Measurements from ENCODE around the gene ABTB1. TPM values are rescaled to one million over a fixed set of nuclear protein-coding genes. Genes with fewer than 3 reads are reported as not detected.

Gene ABTB1
- total and polyA plus RNA-seq, 4 experiments from 2014 or later, result 66.9 to 169 (median 120) TPM

GRCh38 chr3:127673191-127674100 is 694 bp downstream of the ABTB1 start:
- no peaks in the 10 kb centered on the region for H3K9me3 Mint-ChIP-seq
- CTCF ChIA-PET (ENCODE audit: partially characterized antibody), result interaction anchor here (1.0 to 1.1 kb wide), 2 partner anchors 10 to 22 kb away, joined by 3 to 4 read pairs; no protein-coding TSS in a partner anchor
- no peaks in the 10 kb centered on the region for H3K27me3 ChIP-seq (ENCODE audit: insufficient read depth, low read length)

GRCh38 chr3:127674101-127674721 is 1.5 kb downstream of the ABTB1 start:
- Histone ChIP-seq H3K9me3 (ENCODE audit: control insufficient read depth in 1 of 2, low read length in 2 of 2) (no peaks in the 10 kb centered on the region), H3K4me3 (ENCODE audit: low read length in 2 of 2) (no peak overlapping the region), H3K4me1 (ENCODE audit: insufficient read depth, low read length) (peaks cover 31% of the 10 kb centered on the region), H3K27me3 (ENCODE audit: insufficient read depth, low read length) (no peaks in the 10 kb centered on the region), H3K36me3 (ENCODE audit: insufficient read depth, low read length) (peaks cover 10% of the 10 kb centered on the region), H3K27ac (ENCODE audit: low read depth, low read length) (no peak overlapping the region)
- Mint-ChIP-seq H3K9me3 (no peaks in the 10 kb centered on the region), H3K27me3 (no peaks in the 10 kb centered on the region), H3K36me3 (peaks cover 6 to 30% of the 10 kb centered on the region in 2 donors), H3K4me1 (peaks cover 20 to 41% (median 29%) of the 10 kb centered on the region in 4 donors), H3K4me3 (peak overlapping the region; percentile 86 to 94 (median 90)), H3K27ac (peak overlapping the region; percentile 78 to 94 (median 91))
- CTCF ChIA-PET (ENCODE audit: partially characterized antibody), result interaction anchor here (1.0 kb wide), 1 partner anchor 10 kb away, joined by 3 read pairs; no protein-coding TSS in a partner anchor
- intact Hi-C loops (cut with micrococcal nuclease), result loop anchor here (5.0 to 10.0 kb wide), 3 partner anchors 969 to 1759 kb away; partner anchors contain the start of genes CHCHD6 and ZXDC
- POLR2A ChIA-PET (ENCODE audit: partially characterized antibody), result interaction anchor here (2.7 to 3.3 kb wide), 3 partner anchors 9 to 84 kb away, joined by 16 to 29 read pairs (median 25); partner anchors contain the start of gene TPRA1
- no peak for DNase-seq

More at GRCh38 chr3:127673191-127674100, 694 bp downstream of the ABTB1 start:
- H3K27me3 Mint-ChIP-seq, result no peaks in the 10 kb centered on the region
- Histone ChIP-seq H3K4me1 (ENCODE audit: insufficient read depth, low read length) (peaks cover 31% of the 10 kb centered on the region), H3K4me3 (ENCODE audit: low read length in 2 of 2) (peak overlapping the region; percentile 61 to 80), H3K9me3 (ENCODE audit: control insufficient read depth in 1 of 2, low read length in 2 of 2) (no peaks in the 10 kb centered on the region), H3K27ac (ENCODE audit: low read depth, low read length) (peak overlapping the region; percentile 73), H3K36me3 (ENCODE audit: insufficient read depth, low read length) (peaks cover 10% of the 10 kb centered on the region)
- H3K36me3 Mint-ChIP-seq, result peaks cover 6 to 23% of the 10 kb centered on the region in 2 donors
- H3K4me3 Mint-ChIP-seq, result peak overlapping the region; percentile 86 to 94 (median 90)
- intact Hi-C loops (cut with micrococcal nuclease), result loop anchor here (2.0 to 10.0 kb wide), 6 partner anchors 83 to 1759 kb away; partner anchors contain the start of genes CHCHD6, TPRA1 and ZXDC
- peaks cover 20 to 41% (median 29%) of the 10 kb centered on the region in 4 donors for H3K4me1 Mint-ChIP-seq
- H3K27ac Mint-ChIP-seq, result peak overlapping the region; percentile 78 to 94 (median 91)
- POLR2A ChIA-PET (ENCODE audit: partially characterized antibody), result interaction anchor here (0.5 to 3.3 kb wide), 8 partner anchors 9 to 1767 kb away, joined by 3 to 29 read pairs (median 7); partner anchors contain the start of genes IFT122, MBD4, MCM2 and TPRA1
- peak in 4 of 5 donors; percentile 47 to 74 (median 54) for DNase-seq

GRCh38 chr3:127674790-127675189 is 2.0 kb downstream of the ABTB1 start:
- no peak for DNase-seq
- peaks cover 31% of the 10 kb centered on the region for H3K4me1 ChIP-seq (ENCODE audit: insufficient read depth, low read length)
- H3K9me3 Mint-ChIP-seq, result no peaks in the 10 kb centered on the region
- peak overlapping the region in 6 of 7 donors; percentile 38 to 90 (median 84) for H3K27ac Mint-ChIP-seq
- peaks cover 20 to 41% (median 29%) of the 10 kb centered on the region in 4 donors for H3K4me1 Mint-ChIP-seq
- H3K4me3 ChIP-seq (ENCODE audit: low read length in 2 of 2), result no peak overlapping the region
- peaks cover 10% of the 10 kb centered on the region for H3K36me3 ChIP-seq (ENCODE audit: insufficient read depth, low read length)
- peaks cover 6 to 32% of the 10 kb centered on the region in 2 donors for H3K36me3 Mint-ChIP-seq
- peak overlapping the region; percentile 60 to 92 (median 77) for H3K4me3 Mint-ChIP-seq
- no peak overlapping the region for H3K27ac ChIP-seq (ENCODE audit: low read depth, low read length)
- no peaks in the 10 kb centered on the region for H3K27me3 ChIP-seq (ENCODE audit: insufficient read depth, low read length)
- ChIA-PET POLR2A (ENCODE audit: partially characterized antibody) (no interaction called here), CTCF (ENCODE audit: partially characterized antibody) (interaction anchor here (1.0 kb wide), 1 partner anchor 9 kb away, joined by 3 read pairs; no protein-coding TSS in a partner anchor)
- intact Hi-C loops (cut with micrococcal nuclease), result loop anchor here (5.0 to 10.0 kb wide), 3 partner anchors 970 to 1760 kb away; partner anchors contain the start of genes CHCHD6 and ZXDC
- H3K27me3 Mint-ChIP-seq, result no peaks in the 10 kb centered on the region
- H3K9me3 ChIP-seq (ENCODE audit: control insufficient read depth in 1 of 2, low read length in 2 of 2), result no peaks in the 10 kb centered on the region

- ChIA-PET POLR2A (ENCODE audit: partially characterized antibody) (no interaction called here), CTCF (ENCODE audit: partially characterized antibody) (no interaction called here)
- Histone ChIP-seq H3K4me1 (ENCODE audit: insufficient read depth, low read length) (peaks cover 31% of the 10 kb centered on the region), H3K4me3 (ENCODE audit: low read length in 2 of 2) (no peak overlapping the region), H3K27me3 (ENCODE audit: insufficient read depth, low read length) (no peaks in the 10 kb centered on the region), H3K36me3 (ENCODE audit: insufficient read depth, low read length) (peaks cover 10% of the 10 kb centered on the region), H3K9me3 (ENCODE audit: control insufficient read depth in 1 of 2, low read length in 2 of 2) (no peaks in the 10 kb centered on the region), H3K27ac (ENCODE audit: low read depth, low read length) (no peak overlapping the region)
- Mint-ChIP-seq H3K4me3 (peak overlapping the region in 3 of 8 donors; percentile 17 to 46 (median 23)), H3K9me3 (no peaks in the 10 kb centered on the region), H3K4me1 (peaks cover 20 to 41% (median 29%) of the 10 kb centered on the region in 4 donors), H3K27me3 (no peaks in the 10 kb centered on the region), H3K27ac (peak overlapping the region in 4 of 7 donors; percentile 24 to 90 (median 48)), H3K36me3 (peaks cover 6 to 34% of the 10 kb centered on the region in 2 donors)
- DNase-seq, result no peak
- intact Hi-C loops (cut with micrococcal nuclease), result loop anchor here (10.0 kb wide), 2 partner anchors 971 to 1761 kb away; partner anchors contain the start of gene CHCHD6
Observed at GRCh38 chr3:127675651-127676391, 3.1 kb downstream of the ABTB1 start.

GRCh38 chr3:127676456-127676855 is 3.7 kb downstream of the ABTB1 start:
- H3K27me3 Mint-ChIP-seq, result no peaks in the 10 kb centered on the region
- Histone ChIP-seq H3K4me3 (ENCODE audit: low read length in 2 of 2) (no peak overlapping the region), H3K36me3 (ENCODE audit: insufficient read depth, low read length) (peaks cover 10% of the 10 kb centered on the region), H3K9me3 (ENCODE audit: control insufficient read depth in 1 of 2, low read length in 2 of 2) (no peaks in the 10 kb centered on the region), H3K27me3 (ENCODE audit: insufficient read depth, low read length) (no peaks in the 10 kb centered on the region), H3K27ac (ENCODE audit: low read depth, low read length) (no peak overlapping the region), H3K4me1 (ENCODE audit: insufficient read depth, low read length) (peaks cover 28% of the 10 kb centered on the region)
- no peaks in the 10 kb centered on the region for H3K9me3 Mint-ChIP-seq
- POLR2A ChIA-PET (ENCODE audit: partially characterized antibody), result no interaction called here
- peak overlapping the region in 1 of 7 donors; percentile 53 for H3K27ac Mint-ChIP-seq
- CTCF ChIA-PET (ENCODE audit: partially characterized antibody), result interaction anchor here (1.2 kb wide), 1 partner anchor 17 kb away, joined by 3 read pairs; no protein-coding TSS in a partner anchor
- no peak for DNase-seq
- H3K36me3 Mint-ChIP-seq, result peaks cover 6 to 34% of the 10 kb centered on the region in 2 donors
- peaks cover 19 to 41% (median 30%) of the 10 kb centered on the region in 4 donors for H3K4me1 Mint-ChIP-seq
- intact Hi-C loops (cut with micrococcal nuclease), result loop anchor here (10.0 kb wide), 2 partner anchors 972 to 1762 kb away; partner anchors contain the start of gene CHCHD6
- peak overlapping the region in 1 of 8 donors; percentile 30 for H3K4me3 Mint-ChIP-seq

- H3K4me3 ChIP-seq (ENCODE audit: low read length in 2 of 2), result no peak overlapping the region
- H3K27me3 ChIP-seq (ENCODE audit: insufficient read depth, low read length), result no peaks in the 10 kb centered on the region
- H3K4me3 Mint-ChIP-seq, result no peak overlapping the region
- H3K27ac ChIP-seq (ENCODE audit: low read depth, low read length), result no peak overlapping the region
- DNase-seq, result no peak
- no peaks in the 10 kb centered on the region for H3K9me3 ChIP-seq (ENCODE audit: control insufficient read depth in 1 of 2, low read length in 2 of 2)
- peaks cover 19 to 39% (median 28%) of the 10 kb centered on the region in 4 donors for H3K4me1 Mint-ChIP-seq
- intact Hi-C loops (cut with micrococcal nuclease), result loop anchor here (10.0 kb wide), 2 partner anchors 972 to 1762 kb away; partner anchors contain the start of gene CHCHD6
- no peak overlapping the region for H3K27ac Mint-ChIP-seq
- H3K27me3 Mint-ChIP-seq, result no peaks in the 10 kb centered on the region
- H3K36me3 Mint-ChIP-seq, result peaks cover 6 to 32% of the 10 kb centered on the region in 2 donors
- H3K4me1 ChIP-seq (ENCODE audit: insufficient read depth, low read length), result peaks cover 23% of the 10 kb centered on the region
- no peaks in the 10 kb centered on the region for H3K9me3 Mint-ChIP-seq
- ChIA-PET CTCF (ENCODE audit: partially characterized antibody) (interaction anchor here (1.2 kb wide), 1 partner anchor 16 kb away, joined by 3 read pairs; no protein-coding TSS in a partner anchor), POLR2A (ENCODE audit: partially characterized antibody) (interaction anchor here (0.9 kb wide), 1 partner anchor 47 kb away, joined by 3 read pairs; no protein-coding TSS in a partner anchor)
- H3K36me3 ChIP-seq (ENCODE audit: insufficient read depth, low read length), result peaks cover 10% of the 10 kb centered on the region
Observed at GRCh38 chr3:127676921-127677351, 4.2 kb downstream of the ABTB1 start.
